ENCODE results near the gene ERLEC1.

DNA sequence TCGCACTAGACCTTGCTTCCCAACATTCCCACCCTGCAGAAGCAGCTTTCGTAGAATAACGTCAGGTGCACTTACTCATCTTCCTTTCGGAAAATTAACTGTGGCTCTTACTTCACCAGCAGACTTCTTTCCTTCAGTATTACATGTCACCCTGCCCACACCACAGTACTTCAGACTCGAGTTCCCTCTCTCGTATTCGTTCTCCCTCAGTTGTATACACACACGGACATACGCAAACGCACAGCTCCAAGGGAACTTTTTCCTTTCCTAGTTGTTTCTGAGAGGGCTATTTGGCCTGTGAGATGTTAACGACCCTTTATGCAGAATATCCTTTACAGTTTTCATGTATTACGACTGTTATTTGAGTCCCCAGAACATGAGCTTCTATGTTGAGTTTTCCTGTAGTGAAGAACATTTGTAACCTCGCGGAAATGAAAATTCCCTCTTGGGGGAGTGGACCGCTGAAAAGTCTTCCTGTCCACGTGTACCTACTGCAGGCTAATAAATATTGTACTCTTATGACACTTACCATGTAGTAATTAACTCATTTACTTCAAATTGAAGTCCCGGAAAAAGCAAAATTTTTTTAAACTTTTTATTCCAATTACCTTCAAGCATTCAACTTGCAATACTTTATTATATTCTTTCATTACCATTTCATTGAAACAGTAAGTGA is 908 bp downstream of the ERLEC1 start:
- TF ChIP-seq, protein P1, sequence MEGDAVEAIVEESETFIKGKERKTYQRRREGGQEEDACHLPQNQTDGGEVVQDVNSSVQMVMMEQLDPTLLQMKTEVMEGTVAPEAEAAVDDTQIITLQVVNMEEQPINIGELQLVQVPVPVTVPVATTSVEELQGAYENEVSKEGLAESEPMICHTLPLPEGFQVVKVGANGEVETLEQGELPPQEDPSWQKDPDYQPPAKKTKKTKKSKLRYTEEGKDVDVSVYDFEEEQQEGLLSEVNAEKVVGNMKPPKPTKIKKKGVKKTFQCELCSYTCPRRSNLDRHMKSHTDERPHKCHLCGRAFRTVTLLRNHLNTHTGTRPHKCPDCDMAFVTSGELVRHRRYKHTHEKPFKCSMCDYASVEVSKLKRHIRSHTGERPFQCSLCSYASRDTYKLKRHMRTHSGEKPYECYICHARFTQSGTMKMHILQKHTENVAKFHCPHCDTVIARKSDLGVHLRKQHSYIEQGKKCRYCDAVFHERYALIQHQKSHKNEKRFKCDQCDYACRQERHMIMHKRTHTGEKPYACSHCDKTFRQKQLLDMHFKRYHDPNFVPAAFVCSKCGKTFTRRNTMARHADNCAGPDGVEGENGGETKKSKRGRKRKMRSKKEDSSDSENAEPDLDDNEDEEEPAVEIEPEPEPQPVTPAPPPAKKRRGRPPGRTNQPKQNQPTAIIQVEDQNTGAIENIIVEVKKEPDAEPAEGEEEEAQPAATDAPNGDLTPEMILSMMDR (IDR thresholded peaks at IDR 0.05), result no peak
- TF ChIP-seq POLR2AphosphoS5 (IDR thresholded peaks at IDR 0.05; ENCODE audit: insufficient read depth in 1 of 2, low read depth in 1 of 2), result no peak

Measured in vagina (tissue), 2 donors.